ENCODE data around the gene EML3.

- no peak for TF ChIP-seq POLR2AphosphoS5 (IDR thresholded peaks at IDR 0.05)
- no peak for TF ChIP-seq TAF1 (IDR thresholded peaks at IDR 0.05; ENCODE audit: low read depth)
- TF ChIP-seq, protein P1, sequence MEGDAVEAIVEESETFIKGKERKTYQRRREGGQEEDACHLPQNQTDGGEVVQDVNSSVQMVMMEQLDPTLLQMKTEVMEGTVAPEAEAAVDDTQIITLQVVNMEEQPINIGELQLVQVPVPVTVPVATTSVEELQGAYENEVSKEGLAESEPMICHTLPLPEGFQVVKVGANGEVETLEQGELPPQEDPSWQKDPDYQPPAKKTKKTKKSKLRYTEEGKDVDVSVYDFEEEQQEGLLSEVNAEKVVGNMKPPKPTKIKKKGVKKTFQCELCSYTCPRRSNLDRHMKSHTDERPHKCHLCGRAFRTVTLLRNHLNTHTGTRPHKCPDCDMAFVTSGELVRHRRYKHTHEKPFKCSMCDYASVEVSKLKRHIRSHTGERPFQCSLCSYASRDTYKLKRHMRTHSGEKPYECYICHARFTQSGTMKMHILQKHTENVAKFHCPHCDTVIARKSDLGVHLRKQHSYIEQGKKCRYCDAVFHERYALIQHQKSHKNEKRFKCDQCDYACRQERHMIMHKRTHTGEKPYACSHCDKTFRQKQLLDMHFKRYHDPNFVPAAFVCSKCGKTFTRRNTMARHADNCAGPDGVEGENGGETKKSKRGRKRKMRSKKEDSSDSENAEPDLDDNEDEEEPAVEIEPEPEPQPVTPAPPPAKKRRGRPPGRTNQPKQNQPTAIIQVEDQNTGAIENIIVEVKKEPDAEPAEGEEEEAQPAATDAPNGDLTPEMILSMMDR (IDR thresholded peaks at IDR 0.05; ENCODE audit: poor library complexity, severe bottlenecking): no peak
- TF ChIP-seq EP300 (conservative IDR thresholded peaks at IDR 0.05; ENCODE audit: poor library complexity, severe bottlenecking): no peak
- no peak for TF ChIP-seq EZH2 (IDR thresholded peaks at IDR 0.05; ENCODE audit: borderline replicate concordance, insufficient read depth, low read length, poor library complexity, severe bottlenecking)
- no peak for TF ChIP-seq RAD21 (conservative IDR thresholded peaks at IDR 0.05)
Observed at GRCh38 chr11:62567018-62567633, 45.4 kb downstream of the EML3 start.
